B cell (primary cell): ENCODE measurements around the gene WBP1.

Source experiments
- EZH2 ChIP-seq: IDR thresholded peaks from 2 replicates; pipeline ENCODE4 v1.6.1; 2012; ENCODE audit warnings: borderline replicate concordance, low read depth, mild to moderate bottlenecking, moderate library complexity, low read length; ENCODE audit not compliant: insufficient read depth, poor library complexity, severe bottlenecking
- TF ChIP-seq, protein P1 (sequence below): fragments of 200-600 bp; IDR thresholded peaks from one replicate; pipeline ENCODE4 v1.8.0; 2022; ENCODE audit warnings: antibody characterized with exemption, mild to moderate bottlenecking

DNA sequence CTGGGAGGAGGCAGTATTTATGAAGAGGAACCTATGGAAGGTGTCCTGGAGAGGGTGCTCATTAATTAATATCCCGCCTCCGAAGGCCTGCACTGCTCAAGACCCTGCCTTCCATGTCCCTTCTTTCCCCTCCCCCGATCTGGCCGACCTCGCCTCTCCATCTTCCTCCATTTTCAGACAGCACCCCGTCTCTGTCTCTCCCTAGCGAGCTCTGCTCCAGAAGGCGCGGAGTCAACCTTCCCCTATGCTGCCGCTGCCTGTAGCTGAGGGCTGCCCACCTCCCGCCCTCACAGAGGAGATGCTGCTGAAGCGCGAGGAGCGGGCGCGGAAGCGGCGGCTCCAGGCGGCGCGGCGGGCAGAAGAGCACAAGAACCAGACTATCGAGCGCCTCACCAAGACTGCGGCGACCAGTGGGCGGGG is 1.1 kb upstream of the WBP1 start:
- TF ChIP-seq, protein P1, sequence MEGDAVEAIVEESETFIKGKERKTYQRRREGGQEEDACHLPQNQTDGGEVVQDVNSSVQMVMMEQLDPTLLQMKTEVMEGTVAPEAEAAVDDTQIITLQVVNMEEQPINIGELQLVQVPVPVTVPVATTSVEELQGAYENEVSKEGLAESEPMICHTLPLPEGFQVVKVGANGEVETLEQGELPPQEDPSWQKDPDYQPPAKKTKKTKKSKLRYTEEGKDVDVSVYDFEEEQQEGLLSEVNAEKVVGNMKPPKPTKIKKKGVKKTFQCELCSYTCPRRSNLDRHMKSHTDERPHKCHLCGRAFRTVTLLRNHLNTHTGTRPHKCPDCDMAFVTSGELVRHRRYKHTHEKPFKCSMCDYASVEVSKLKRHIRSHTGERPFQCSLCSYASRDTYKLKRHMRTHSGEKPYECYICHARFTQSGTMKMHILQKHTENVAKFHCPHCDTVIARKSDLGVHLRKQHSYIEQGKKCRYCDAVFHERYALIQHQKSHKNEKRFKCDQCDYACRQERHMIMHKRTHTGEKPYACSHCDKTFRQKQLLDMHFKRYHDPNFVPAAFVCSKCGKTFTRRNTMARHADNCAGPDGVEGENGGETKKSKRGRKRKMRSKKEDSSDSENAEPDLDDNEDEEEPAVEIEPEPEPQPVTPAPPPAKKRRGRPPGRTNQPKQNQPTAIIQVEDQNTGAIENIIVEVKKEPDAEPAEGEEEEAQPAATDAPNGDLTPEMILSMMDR, result no peak
- no peak for TF ChIP-seq EZH2
